Femur (tissue), 1 donor: ENCODE data around the gene CCDC86.
A peak's percentile ranks its signal among the peaks of the same experiment; 100 is the strongest.

Source experiments
- DNase-seq: peaks from one replicate; pipeline ENCODE4 v3.0.0-alpha.2; 2017

Gene CCDC86

DNA sequence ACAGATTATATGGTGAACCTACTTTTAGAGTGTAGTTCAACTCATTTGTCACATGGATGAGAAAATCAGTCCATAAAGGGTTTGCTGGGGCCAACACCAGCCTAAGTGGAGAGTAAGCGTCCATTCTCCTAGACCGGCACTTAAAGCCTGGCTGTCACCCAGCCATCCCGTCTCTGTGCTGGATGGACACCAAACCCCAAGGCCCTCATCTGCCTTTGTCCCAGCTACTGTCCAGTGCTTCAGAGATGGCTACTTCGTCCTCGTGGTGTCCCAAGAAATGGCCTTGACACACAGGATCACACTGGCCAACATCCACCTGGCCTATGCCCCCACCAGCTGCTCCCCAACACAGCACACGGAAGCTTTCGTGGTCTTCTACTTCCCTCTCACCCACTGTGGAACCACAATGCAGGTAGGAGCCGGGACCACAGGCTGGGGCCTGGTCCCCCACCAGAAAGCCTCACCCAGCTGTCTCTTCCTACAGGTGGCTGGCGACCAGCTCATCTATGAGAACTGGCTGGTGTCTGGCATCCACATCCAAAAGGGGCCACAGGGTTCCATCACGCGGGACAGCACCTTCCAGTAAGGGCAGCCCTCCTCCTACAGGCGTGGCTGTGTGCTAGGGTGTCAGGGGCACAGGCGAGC is 28.9 kb downstream of the CCDC86 start:
- no peak for DNase-seq

DNA sequence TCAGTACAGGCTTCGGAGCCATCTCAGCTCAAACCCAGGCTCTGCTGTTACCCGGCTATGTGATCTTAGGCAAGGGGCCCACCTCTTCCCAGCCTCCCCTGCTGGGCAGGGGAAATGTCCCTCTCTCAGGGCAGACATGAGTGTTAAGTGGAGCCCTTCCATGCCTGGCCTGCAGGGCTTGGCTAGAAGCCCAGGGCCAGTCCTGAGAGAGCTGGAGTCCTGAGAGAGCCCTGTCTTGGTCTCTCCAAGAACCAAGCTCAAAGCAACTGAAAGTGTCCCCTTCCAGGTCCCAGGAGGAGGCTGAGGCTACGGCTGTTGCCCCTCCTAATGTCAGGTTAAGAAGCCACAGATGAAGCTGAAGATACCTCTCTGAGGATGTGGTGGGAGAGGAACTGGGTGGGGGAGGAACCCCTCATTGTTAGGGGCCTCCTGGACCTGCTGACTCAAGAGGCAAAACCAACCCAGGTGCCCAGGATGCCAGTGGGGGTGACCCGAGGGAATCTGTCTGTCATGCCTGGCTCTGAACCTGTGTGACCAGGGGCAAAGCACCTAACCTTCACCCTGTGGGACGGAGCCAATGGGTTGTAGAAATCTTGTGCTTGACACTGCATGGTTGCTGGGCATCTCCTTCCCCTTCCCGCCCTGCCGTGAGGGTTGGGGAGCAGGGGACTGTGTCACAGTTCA is 29.6 kb downstream of the CCDC86 start:
- no peak for DNase-seq

DNA sequence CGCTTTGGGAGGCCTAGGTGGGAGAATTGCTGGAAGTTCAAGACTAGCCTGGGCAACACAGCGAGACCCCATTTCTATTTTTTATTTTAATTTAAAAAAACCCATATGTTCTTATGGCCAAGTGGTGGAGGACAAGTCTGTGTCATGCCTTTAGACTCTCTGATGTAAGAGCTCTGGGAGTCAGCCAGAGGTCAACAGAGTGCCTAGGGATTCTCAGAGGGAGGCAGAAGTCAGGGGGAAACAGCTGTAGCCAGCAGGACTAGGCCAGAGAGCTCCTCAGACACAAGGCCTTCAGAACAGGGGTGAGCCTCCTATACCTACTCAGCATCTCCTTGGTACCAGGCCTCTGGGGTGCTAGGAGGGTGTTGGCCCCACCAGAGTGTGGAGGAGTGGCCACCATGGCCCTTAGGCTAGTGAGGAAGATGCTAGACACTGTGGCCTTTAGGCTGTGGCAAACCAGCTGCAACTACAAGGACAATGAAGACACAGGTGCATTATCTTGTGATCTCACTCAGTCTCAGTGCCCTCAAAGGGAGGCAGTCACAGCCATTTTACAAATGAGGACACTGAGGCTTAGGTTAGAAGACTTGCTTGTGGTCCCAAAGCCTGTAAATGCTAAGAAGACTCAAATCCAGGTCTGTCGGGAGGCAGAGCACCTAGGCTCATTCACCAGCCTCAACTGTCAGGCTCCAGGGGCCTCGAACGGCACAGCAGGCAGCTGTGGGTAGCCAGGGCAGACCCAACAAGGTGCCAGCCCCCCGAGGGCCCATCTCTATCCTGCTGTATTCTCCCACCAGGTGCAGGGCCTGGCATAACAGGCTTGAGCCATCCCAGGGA is 30.4 kb downstream of the CCDC86 start:
- DNase-seq = peak; percentile 72

DNA sequence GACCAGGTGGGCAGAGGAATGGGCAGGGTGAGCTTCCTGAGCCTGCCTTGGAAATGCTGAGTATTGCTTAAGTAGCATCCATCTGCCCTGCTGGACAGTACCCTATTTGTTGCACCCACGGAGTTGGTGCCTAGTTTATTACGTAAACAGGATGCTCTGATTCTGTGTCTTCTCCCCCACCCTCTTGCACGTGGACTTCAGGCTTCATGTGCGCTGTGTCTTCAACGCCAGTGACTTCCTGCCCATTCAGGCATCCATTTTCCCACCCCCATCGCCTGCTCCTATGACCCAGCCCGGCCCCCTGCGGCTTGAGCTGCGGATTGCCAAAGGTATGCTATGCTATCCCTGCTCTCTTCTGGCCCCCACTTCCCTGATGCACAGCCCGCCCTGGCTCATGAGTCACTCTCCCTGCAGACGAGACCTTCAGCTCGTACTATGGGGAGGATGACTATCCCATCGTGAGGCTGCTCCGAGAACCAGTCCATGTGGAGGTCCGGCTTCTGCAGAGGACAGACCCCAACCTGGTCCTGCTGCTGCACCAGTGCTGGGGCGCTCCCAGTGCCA is 31.1 kb downstream of the CCDC86 start:
- no peak for DNase-seq

DNA sequence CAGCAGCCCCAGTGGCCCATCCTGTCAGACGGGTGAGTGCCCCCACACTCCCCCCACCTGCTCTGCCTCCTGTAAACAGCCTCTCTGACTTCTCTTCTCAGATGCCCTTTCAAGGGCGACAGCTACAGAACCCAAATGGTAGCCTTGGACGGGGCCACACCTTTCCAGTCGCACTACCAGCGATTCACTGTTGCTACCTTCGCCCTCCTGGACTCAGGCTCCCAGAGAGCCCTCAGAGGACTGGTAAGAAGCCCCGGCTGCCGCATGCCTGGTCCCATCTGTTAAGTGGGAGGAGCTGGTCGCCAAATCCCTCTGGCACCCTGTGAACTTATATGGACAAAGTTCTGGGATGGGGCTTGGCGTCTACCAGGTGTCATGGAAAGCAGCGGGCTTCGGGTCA is 31.6 kb downstream of the CCDC86 start:
- DNase-seq = no peak

DNA sequence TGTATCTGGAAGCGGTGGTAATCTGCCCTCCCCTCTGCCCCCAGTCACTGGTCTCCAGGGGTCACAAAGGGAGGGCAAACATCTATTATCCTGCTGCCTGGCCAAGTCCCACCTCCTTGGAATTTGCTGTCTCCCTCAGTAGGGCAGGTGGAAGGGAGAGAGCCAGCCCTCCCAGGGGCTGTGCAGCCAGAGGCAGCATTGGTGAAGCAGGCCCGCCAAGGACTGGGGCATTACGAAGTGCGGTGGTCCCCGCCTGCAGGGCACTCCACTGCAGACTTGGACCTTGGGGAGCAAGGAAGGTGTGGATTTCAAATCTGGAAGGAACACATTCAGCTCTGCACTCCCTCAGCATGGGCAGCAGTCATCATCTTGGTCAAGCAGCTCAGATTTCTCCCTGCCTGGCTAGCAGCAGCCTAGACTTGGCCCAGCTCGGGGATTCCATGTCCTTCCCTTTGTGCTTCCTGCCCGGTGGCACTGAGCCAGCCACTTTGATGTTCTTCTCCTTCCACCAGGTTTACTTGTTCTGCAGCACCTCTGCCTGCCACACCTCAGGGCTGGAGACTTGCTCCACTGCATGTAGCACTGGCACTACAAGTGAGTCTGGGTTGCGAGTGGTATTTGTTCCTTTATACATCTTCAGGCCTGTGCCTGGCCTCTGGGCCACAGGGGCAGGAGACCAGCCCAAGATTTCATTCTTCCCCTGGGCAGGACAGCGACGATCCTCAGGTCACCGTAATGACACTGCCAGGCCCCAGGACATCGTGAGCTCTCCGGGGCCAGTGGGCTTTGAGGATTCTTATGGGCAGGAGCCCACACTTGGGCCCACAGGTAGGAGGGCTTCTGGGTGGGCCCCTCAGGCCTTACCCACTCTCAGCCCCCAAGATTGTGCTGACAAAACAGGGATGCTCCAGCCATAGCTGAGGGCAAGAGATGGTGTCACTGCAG is 32.8 kb downstream of the CCDC86 start:
- DNase-seq = no peak

DNA sequence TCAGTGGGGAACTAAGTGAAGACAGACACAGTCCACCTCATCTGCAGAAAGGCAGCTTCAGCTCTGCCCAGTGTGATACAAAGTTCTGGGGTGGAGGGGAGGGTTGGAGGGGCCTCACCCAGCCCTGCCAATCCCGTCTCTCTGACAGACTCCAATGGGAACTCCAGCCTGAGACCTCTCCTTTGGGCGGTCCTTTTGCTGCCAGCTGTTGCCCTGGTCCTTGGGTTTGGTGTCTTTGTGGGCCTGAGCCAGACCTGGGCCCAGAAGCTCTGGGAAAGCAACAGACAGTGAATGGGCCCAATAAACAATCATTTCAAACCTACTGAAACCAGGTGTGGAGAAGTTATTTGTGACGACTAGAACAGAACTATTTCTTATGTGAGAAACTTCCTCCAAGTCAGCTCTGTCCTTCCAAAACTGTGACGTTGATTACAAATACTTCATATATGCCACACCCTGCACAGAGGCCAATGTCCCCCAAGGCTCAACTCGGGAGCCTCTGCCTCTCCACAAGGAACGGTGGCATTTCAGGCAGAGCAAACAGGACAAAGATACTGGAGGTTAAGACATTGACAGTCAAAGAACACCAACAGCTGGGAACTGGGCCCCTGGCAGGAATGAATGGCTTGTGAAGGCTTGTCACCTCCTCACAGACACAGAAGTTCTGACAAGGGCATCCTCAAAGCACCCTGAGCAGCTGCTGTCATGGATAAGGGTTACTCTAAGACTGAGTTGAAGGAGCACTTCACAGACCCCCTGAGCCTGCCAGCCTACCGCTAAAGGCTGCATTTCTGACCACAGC is 33.7 kb downstream of the CCDC86 start:
- DNase-seq = no peak

DNA sequence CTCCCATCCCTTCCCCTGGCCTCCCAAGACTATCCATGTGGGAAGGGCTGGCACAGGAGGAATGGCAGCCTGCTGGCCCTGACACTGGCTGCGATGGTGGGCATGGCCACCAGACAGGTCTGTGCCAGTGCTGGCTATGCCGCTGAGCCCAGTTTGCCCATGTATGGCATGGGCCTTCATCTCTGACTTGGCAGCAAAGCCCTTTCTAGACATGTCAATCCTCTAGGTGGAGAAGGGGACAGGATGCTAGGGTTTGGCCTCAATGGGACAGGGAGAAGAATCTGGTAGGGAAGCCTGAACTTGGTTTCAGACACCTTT is 34.2 kb downstream of the CCDC86 start:
- no peak for DNase-seq

DNA sequence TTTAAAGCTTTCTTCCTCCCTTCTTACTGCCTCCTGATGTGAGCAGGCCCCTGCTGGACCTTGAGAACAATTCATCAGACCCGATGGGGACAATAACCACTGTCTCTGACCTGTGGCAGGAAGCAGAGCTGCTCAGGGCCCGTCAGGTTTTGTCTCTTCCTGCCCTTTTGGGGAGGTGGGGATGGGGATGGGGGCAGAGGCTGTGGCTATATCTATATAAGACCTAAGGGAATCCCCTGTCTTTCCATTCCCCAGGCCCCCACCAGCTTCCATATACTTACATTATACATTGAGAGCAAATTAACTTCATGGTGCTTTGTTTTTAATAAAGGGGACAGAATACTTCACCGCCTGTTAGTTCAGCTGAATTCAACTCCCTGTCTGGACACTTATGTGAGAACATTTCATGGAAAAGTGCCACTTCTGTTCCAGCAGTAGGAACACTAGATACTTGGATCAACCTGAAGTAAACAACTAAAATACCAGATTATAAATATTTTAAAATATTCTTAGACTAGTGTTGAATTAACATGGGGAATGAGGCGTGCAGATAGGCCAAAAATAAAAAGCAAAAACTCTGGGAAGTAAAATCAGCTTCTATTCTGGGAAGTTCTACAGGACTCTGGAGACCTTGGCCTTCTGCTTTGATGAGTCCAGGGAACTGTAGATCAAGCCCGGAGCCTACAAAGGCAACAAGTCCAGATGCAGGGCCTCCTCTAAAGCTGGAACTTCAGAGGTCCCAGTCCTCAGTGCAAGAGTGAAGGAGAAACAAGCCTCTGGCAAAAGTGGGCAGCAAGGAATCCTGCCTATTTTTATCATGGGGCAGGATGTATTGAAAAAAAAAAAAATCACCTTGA is 36.6 kb downstream of the CCDC86 start:
- DNase-seq = no peak

DNA sequence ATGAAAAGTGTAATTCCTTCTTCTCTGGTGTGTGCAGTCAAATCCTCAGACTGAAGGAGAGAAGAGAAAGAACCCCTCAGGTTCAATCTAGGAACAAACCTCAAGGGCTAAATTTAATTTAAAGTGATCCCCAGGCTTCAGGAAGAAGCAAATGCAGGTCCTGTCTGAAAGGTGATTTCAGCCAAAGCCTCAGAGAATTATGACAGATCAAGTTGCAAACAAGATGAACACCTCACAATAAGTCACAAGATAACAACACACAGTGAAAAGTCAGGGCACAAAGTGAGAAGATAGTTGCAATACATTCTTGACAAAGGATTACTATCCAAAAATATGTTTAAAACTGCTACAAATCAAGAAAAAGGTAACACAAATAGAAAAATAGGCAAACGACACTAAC is 37.2 kb downstream of the CCDC86 start:
- no peak for DNase-seq

DNA sequence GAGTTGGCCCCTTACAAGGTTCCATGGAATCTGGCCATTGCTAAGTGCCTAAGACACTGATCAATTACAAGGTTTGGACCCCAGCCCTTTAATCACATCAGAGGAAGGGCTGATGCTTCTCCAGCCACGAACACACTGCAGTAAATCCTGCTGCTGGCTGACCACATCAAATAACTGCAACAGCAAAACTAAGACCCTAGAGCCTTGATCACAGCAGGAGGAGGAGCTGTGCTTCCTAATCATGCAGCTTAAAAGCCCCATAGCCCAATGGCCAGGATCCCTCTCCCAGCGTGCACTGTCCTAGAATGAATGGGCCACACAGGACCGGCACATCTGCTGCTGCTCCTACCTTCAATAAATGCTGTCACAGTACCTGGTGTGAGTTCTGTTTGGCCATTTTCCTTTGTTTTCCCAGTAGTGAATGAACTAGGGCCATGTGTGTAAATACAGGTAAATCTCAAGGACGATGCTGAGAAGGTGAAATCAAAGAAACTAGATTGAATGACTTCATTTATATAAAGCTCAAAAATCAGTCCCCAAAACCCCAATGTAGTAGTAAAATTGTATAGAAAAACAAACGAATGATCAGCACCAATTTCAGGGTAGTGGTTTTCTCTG is 38.2 kb downstream of the CCDC86 start:
- no peak for DNase-seq

DNA sequence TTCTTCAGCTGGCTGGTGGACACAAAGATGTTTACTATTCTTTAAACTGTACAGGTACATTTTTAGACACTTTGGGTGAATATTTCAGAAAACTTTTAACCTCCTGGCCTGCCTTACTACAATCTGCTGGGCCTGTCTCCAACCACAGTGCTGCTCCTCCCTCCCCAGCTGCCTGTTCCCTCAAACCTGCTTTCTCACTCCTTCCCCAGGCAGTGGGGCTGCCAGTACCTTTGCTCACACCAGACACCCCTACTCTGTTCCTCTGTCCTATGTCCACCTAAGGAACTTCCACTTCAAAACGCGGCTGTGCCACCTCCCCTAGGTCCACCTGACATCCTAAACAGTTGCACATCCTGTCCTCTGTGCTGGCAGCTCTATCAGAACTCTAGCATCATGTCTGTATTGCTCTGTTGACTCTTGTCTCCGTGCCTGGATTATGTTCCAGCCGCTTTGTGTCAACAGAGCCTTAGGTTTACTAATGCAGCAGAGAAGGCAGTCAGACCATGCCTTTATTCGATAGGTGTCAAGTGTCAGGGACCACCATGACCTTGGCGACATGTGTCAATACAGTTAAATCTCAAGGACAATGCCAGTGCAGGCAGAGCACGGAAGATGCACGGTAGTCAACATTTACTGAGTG is 38.9 kb downstream of the CCDC86 start:
- DNase-seq = no peak

DNA sequence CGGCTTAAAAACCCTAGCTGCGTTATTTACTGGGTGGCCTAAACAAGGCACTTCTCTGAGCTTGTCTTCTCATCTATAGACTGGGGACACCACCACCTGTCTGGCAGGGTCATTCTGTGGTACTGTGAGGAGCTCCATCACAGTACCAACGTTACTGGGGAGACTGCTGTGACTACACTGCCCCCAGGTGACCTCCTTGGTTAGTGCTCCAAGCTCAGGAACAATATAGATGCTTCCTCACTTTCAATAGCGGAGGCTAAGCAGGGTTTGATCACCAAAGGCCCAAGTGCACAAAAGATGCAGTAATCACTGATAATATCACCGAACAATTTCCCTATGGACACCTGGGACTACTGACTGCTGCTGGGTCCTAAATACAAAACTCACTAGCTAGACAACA is 45.6 kb downstream of the CCDC86 start:
- DNase-seq = no peak

DNA sequence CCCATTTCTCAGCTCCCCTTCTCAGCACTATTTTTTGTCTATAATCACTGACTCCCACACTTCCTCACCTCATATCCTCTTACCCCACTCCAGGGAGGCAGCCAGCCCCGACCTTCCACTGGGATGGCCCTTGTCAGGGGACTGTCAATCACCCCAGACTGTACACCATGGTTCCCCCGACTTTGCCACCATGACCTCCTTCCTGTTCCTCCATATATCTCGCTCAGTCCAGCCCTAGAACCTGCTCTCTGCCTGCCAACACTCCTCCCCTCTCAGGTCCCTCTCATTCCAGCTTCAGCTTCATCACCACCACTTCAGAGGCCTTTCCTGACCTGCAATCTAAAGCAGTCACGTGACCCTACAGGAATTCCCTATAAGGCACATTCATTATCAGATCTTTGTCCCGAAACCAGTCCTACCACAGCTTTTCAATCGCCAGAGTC is 48.0 kb downstream of the CCDC86 start:
- DNase-seq = no peak

DNA sequence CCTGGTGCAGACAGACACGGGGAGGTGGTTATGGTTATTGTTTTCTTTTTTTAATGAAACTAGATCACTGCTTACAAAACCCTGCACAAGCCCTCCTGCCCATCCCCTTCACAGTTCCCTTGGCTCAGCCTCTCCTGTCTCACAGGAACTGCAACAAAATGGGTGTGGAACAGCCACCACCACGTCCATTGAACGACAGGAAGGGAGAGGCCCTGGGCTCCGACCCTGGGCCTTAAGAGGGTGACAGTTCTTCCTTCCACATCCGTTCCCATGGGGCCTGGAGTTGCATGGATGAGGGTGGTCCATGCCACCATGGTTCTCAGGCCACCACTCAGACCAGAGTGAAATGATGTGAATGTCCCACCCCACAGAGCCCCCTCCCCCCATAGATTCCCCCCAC is 48.8 kb downstream of the CCDC86 start:
- DNase-seq = no peak

DNA sequence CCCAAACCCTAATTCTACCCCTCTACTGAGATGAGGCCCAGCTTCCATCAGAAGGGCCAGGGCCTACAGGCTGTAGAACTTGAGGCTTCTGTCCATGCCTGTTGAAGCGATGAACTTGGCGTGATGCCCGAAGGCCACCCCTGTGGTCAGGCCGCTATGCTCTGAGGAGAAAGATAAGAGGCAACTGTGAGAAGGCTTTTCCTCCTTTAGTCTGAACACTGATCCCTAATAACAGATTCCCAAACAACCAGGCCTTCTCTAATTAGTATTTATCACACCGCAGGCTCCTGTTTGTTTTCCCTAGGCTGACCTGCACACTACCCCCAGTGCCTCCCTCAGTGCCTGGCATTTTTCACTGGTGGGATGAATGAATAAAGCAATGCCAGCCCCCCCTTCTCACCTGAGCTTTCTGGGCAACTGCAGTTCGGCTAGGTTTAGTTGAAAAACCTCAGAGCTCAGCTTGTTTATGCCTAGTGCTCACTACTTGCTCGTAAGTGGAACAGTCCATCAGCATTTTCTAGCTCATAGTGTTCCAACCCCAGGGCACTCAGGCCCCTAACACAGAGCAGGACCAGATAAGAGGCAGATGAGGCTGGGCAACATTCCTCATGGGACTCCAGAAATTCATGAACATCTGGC is 49.3 kb downstream of the CCDC86 start:
- DNase-seq = no peak

DNA sequence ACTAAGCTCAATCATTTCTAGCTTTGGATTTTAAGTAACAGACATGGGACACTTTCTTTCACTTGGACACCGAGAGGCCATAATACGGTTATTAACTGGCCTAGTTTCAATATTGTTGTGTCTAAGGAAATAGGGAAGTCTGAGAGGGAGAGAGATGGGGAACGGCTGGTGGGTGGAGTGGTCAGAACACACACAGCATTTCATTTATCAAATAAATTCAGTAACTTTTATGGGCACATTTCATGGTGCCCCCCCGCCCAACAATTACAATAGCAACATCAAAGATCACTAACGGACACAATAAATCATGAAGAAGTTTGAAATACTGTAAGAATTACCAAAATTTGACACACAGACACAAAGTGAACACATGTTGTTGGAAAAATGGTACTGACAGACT is 53.8 kb downstream of the CCDC86 start:
- no peak for DNase-seq

DNA sequence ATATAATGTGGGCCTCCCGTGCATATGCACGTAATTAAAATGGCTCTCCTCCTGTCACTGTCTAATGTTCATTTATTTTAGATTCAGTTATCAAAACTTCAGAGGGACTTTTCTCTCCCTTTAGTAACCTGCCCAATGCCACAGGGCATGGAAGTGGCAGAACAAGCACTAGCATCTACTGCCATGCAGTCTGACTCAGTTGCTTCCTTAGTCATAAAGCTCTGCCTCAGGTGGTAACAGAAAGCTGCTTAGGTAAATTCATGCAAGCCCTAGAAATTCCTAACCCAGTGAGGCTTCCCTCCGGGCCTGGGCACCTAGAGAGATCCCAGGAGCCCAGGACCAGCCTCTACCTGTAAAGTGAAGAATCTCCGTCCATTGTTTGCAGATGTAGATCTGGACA is 55.6 kb downstream of the CCDC86 start:
- no peak for DNase-seq
